Uterus (tissue), 4 donors: ENCODE results near the gene ADAMTS9. TPM values are rescaled to one million over a fixed set of nuclear protein-coding genes. Genes with fewer than 3 reads are reported as not detected.

Experiments used
- DNase-seq, 2 donors: peaks; one replicate each; pipeline ENCODE4 v3.0.0-alpha.2; 2019 to 2020
- H3K27ac ChIP-seq, 2 donors: fragments of 200-600 bp; sonication (generic); 1 replicate in 1 of 2; 2 replicates in 1 of 2; pipeline ENCODE4 v1.5.1; 2016 to 2018
- H3K27me3 ChIP-seq, 2 donors: fragments of 200-600 bp; sonication (generic); one replicate each; pipeline ENCODE4 v1.5.1; 2018 to 2019; ENCODE audit warnings: control low read depth in 1 of 2
- H3K36me3 ChIP-seq, 2 donors: fragments of 200-600 bp; sonication (generic); one replicate each; pipeline ENCODE4 v1.5.1; 2019; ENCODE audit warnings: control low read depth in 1 of 2
- H3K4me1 ChIP-seq, 2 donors: fragments of 200-600 bp; sonication (generic); one replicate each; pipeline ENCODE4 v1.5.1; 2018 to 2019; ENCODE audit warnings: control low read depth in 1 of 2
- H3K4me3 ChIP-seq, 2 donors: fragments of 200-600 bp; sonication (generic); 1 replicate in 1 of 2; 2 replicates in 1 of 2; pipeline ENCODE4 v1.5.1; 2018 to 2019; ENCODE audit warnings: mild to moderate bottlenecking in 1 of 2
- H3K9me3 ChIP-seq, 2 donors: fragments of 200-600 bp; sonication (generic); one replicate each; pipeline ENCODE4 v1.5.1; 2019; ENCODE audit warnings: control low read depth in 1 of 2
- CTCF ChIP-seq, 4 experiments: fragments of 200-600 bp in 2 of 4; fragments of 450-650 bp in 2 of 4; sonication (generic) in 2 of 4; IDR thresholded peaks; one replicate each; pipeline ENCODE4 v1.5.1; 2016 to 2019; ENCODE audit warnings: antibody characterized with exemption in 4 of 4, mild to moderate bottlenecking in 2 of 4, moderate library complexity in 1 of 4
- POLR2A ChIP-seq, 2 donors: fragments of 450-650 bp; IDR thresholded peaks; one replicate each; pipeline ENCODE4 v1.6.1; 2016; ENCODE audit warnings: antibody characterized with exemption in 2 of 2, mild to moderate bottlenecking in 1 of 2, moderate library complexity in 1 of 2
- intact Hi-C: fragments of 100-400 bp; cut with DNase I; formaldehyde crosslinking; loops from one replicate; pipeline ENCODE4 v1.15.1; 2023; ENCODE audit warnings: low total_unique reads
- total RNA-seq, 4 donors: library from RNA; depleted of rRNA in 3 of 4; stranded (reverse); fragments of >200 nt in 3 of 4; gene quantifications; one replicate each; pipeline versions ENCODE4 v1.1.0 to v1.2.4, GENCODE V29; 2014 to 2023
- donor health status: DM: yes; HTN: yes; CAD: no.

The ADAMTS9 gene
- total RNA-seq, 4 donors from 2014 or later = 17.4 to 197 (median 160) TPM

GRCh38 chr3:64685331-64685799, 2.4 kb downstream of the ADAMTS9 start:
- peak overlapping the region; percentile 68 to 69 for H3K4me3 ChIP-seq
- TF ChIP-seq POLR2A (IDR thresholded peaks at IDR 0.05) (no peak), CTCF (IDR thresholded peaks at IDR 0.05) (no peak)
- no peaks in the 10 kb centered on the region for H3K4me1 ChIP-seq
- no peaks in the 10 kb centered on the region for H3K36me3 ChIP-seq
- no peaks in the 10 kb centered on the region for H3K9me3 ChIP-seq
- no peaks in the 10 kb centered on the region for H3K27me3 ChIP-seq
- intact Hi-C loops = loop anchor here (10.0 kb wide), 1 partner anchor 111 kb away; no protein-coding TSS in a partner anchor
- peak; percentile 71 to 72 for DNase-seq
- peak overlapping the region; percentile 94 to 98 for H3K27ac ChIP-seq

DNA sequence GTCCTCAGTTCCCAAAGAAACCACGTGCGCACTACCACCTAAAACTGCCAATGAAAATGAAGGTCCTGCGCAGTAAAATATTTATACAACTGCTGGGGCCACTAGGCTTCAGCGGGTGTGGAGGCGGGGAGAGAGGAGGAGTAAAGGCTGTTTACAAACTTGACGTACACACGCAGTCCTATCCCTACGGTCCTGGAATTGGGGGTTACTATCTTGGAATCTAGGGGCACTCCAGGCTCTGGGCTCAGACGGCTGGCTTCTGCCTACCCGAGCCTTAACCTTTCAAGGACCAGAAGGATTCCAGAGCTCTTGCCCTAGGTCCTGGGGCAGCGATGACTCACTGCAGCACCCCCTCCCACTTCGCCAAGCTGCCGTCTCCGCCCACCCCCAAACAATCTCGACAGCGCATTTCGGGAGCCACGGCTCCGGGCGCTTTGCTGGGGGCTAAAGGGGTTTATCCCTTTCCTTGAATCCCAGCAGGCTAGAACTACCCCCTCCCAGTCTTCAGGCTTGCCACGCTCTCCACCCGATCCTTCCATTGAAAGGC, 3.0 kb downstream of the ADAMTS9 start:
- Histone ChIP-seq H3K27ac (peak overlapping the region; percentile 94 to 98), H3K4me1 (no peaks in the 10 kb centered on the region), H3K9me3 (no peaks in the 10 kb centered on the region), H3K36me3 (no peaks in the 10 kb centered on the region), H3K27me3 (no peaks in the 10 kb centered on the region), H3K4me3 (peak overlapping the region; percentile 68 to 69)
- TF ChIP-seq CTCF (IDR thresholded peaks at IDR 0.05) = peak in 1 of 4 experiments; percentile 2
- TF ChIP-seq POLR2A (IDR thresholded peaks at IDR 0.05) = peak; percentile 44 to 72
- DNase-seq = peak; percentile 64 to 81
- intact Hi-C loops = loop anchor here (10.0 kb wide), 1 partner anchor 110 kb away; no protein-coding TSS in a partner anchor

- no peaks in the 10 kb centered on the region for H3K36me3 ChIP-seq
- intact Hi-C loops = loop anchor here (10.0 kb wide), 1 partner anchor 107 kb away; no protein-coding TSS in a partner anchor
- no peaks in the 10 kb centered on the region for H3K9me3 ChIP-seq
- H3K4me1 ChIP-seq = no peaks in the 10 kb centered on the region
- no peak overlapping the region for H3K4me3 ChIP-seq
- no peaks in the 10 kb centered on the region for H3K27me3 ChIP-seq
- H3K27ac ChIP-seq = no peak overlapping the region
- DNase-seq = no peak
- no peak for TF ChIP-seq CTCF (IDR thresholded peaks at IDR 0.05)
- no peak for TF ChIP-seq POLR2A (IDR thresholded peaks at IDR 0.05)
These were observed 6.0 kb downstream of the ADAMTS9 start for GRCh38 chr3:64681827-64682226.

DNA sequence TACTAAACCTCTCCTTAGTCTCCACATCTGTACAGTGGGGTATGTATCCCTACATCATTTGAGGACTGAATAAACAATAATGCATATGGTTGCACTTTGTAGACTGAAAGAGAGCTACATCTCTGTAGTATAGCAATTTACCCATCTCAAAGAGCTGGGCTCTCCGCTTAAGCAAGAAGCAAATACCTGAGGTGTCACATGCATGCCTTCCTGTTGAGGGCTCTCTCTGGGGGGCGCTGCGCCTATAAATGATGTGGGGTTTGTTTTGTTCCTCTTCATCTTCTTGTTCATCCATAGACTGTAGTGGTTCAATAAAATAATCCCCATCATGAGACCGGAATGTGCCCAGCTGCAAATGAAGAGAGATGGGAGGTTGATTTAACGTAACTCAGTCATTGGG, 6.8 kb downstream of the ADAMTS9 start:
- no peaks in the 10 kb centered on the region for H3K27me3 ChIP-seq
- DNase-seq = no peak
- intact Hi-C loops = loop anchor here (10.0 kb wide), 1 partner anchor 106 kb away; no protein-coding TSS in a partner anchor
- H3K4me3 ChIP-seq = no peak overlapping the region
- TF ChIP-seq POLR2A (IDR thresholded peaks at IDR 0.05) = no peak
- TF ChIP-seq CTCF (IDR thresholded peaks at IDR 0.05) = no peak
- H3K27ac ChIP-seq = no peak overlapping the region
- H3K36me3 ChIP-seq = no peaks in the 10 kb centered on the region
- H3K9me3 ChIP-seq = no peaks in the 10 kb centered on the region
- H3K4me1 ChIP-seq = no peaks in the 10 kb centered on the region

DNA sequence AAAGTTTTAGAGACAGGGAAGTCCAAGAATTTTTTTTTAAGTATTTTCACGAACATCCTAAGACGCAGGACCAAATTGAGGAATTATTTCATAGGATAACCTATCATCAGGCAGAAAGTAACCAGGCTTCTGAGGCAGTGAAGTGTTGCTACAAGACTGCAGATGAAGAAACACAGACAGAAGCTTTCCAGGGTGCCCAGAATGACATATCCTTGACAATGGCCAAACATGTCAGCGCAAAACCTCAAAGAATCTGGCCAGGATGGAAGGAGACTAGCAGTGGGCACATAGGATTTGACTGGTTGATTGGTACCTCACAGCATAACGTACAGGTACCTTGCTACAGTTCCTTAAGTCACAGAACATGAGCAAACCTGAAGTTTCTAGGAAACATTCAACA, 7.5 kb downstream of the ADAMTS9 start:
- Histone ChIP-seq H3K4me1 (no peaks in the 10 kb centered on the region), H3K27ac (no peak overlapping the region), H3K27me3 (no peaks in the 10 kb centered on the region), H3K36me3 (no peaks in the 10 kb centered on the region), H3K9me3 (no peaks in the 10 kb centered on the region), H3K4me3 (no peak overlapping the region)
- DNase-seq = no peak
- intact Hi-C loops = loop anchor here (10.0 kb wide), 1 partner anchor 106 kb away; no protein-coding TSS in a partner anchor
- TF ChIP-seq CTCF (IDR thresholded peaks at IDR 0.05) (no peak), POLR2A (IDR thresholded peaks at IDR 0.05) (no peak)
